Measurements from ENCODE around the gene PPRC1. TPM values are rescaled to one million over a fixed set of nuclear protein-coding genes. Genes with fewer than 3 reads are reported as not detected.

The PPRC1 gene
- total RNA-seq, 2 experiments from 2014 or later, result 22.0 to 22.9 TPM

DNA sequence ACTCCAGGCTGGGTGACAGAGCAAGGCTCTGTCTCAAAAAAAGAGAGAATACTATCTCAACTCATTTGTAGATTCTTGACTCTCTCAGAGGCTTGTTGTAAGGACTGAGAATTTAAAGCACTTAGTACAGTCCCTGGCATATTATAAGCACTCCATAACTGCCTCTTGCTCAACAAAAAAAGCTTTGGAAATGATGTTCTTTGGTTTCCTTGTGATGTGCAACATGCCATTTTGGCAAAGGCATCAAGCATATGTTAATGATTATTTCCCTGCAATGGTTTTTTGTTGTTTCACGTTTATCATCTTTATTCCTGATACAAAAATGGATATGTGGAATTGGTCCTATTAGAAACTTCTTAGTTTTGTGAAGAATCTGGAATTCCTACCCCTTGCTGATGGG lies 35.0 kb downstream of the PPRC1 start:
- peaks cover 4% of the 10 kb centered on the region for H3K27me3 Mint-ChIP-seq
- no peak for ATAC-seq (ENCODE audit: poor library complexity)
- Histone ChIP-seq H3K4me3 (ENCODE audit: low read length) (no peak overlapping the region), H3K27me3 (ENCODE audit: control insufficient read depth in 1 of 2, insufficient read depth in 2 of 2, low read length in 2 of 2) (no peaks in the 10 kb centered on the region), H3K36me3 (ENCODE audit: insufficient read depth, low read length) (peaks cover 14% of the 10 kb centered on the region), H3K4me1 (ENCODE audit: insufficient read depth, low read length) (peaks cover 10% of the 10 kb centered on the region), H3K27ac (ENCODE audit: low read depth in 1 of 2, low read length in 2 of 2) (no peak overlapping the region), H3K9me3 (ENCODE audit: control insufficient read depth in 1 of 2, insufficient read depth in 1 of 2, low read length in 2 of 2) (no peaks in the 10 kb centered on the region)
- intact Hi-C loops (cut with DNase I, micrococcal nuclease), result loop anchor here in 1 of 2 experiments (5.0 kb wide), 3 partner anchors 59 to 414 kb away; partner anchors contain the start of genes ELOVL3 and NFKB2
- no peak for DNase-seq
- TF ChIP-seq, protein P1, sequence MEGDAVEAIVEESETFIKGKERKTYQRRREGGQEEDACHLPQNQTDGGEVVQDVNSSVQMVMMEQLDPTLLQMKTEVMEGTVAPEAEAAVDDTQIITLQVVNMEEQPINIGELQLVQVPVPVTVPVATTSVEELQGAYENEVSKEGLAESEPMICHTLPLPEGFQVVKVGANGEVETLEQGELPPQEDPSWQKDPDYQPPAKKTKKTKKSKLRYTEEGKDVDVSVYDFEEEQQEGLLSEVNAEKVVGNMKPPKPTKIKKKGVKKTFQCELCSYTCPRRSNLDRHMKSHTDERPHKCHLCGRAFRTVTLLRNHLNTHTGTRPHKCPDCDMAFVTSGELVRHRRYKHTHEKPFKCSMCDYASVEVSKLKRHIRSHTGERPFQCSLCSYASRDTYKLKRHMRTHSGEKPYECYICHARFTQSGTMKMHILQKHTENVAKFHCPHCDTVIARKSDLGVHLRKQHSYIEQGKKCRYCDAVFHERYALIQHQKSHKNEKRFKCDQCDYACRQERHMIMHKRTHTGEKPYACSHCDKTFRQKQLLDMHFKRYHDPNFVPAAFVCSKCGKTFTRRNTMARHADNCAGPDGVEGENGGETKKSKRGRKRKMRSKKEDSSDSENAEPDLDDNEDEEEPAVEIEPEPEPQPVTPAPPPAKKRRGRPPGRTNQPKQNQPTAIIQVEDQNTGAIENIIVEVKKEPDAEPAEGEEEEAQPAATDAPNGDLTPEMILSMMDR (IDR thresholded peaks at IDR 0.05), result no peak
- no peaks in the 10 kb centered on the region for H3K9me3 Mint-ChIP-seq
- H3K4me1 Mint-ChIP-seq (ENCODE audit: low read depth), result peaks cover 8% of the 10 kb centered on the region
- ChIA-PET CTCF (no interaction called here), POLR2A (no interaction called here)
- H3K27ac Mint-ChIP-seq, result no peak overlapping the region
- H3K4me3 Mint-ChIP-seq, result no peak overlapping the region
- peaks cover 17% of the 10 kb centered on the region for H3K36me3 Mint-ChIP-seq (ENCODE audit: low read depth)

DNA sequence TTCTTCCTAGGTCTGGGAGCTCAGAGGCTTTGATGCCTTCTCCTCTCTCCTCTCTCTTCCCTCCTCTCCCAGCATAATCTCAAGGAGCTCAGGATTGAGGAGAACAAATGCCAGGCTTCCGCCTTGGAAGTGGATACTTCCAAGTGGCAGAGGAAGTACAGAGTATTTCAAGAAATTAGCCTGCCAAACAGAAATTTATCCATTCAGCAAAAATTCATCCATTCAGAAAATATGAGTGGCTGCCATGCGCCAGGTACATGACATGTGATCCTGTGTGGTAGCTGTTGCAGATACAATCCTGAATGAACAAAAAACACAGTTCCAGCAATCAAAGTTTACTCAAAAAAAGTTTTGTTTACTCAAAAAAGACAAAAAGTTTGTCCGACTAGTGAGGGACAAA lies 37.8 kb downstream of the PPRC1 start:
- Histone ChIP-seq H3K4me3 (ENCODE audit: low read length) (no peak overlapping the region), H3K36me3 (ENCODE audit: insufficient read depth, low read length) (no peaks in the 10 kb centered on the region), H3K27me3 (ENCODE audit: control insufficient read depth in 1 of 2, insufficient read depth in 2 of 2, low read length in 2 of 2) (no peaks in the 10 kb centered on the region), H3K27ac (ENCODE audit: low read depth in 1 of 2, low read length in 2 of 2) (no peak overlapping the region), H3K4me1 (ENCODE audit: insufficient read depth, low read length) (peaks cover 10% of the 10 kb centered on the region), H3K9me3 (ENCODE audit: control insufficient read depth in 1 of 2, insufficient read depth in 1 of 2, low read length in 2 of 2) (no peaks in the 10 kb centered on the region)
- Mint-ChIP-seq H3K36me3 (ENCODE audit: low read depth) (no peaks in the 10 kb centered on the region), H3K4me1 (ENCODE audit: low read depth) (peaks cover 8% of the 10 kb centered on the region), H3K4me3 (peak overlapping the region; percentile 20), H3K9me3 (no peaks in the 10 kb centered on the region), H3K27me3 (peaks cover 4% of the 10 kb centered on the region), H3K27ac (no peak overlapping the region)
- DNase-seq, result no peak
- no peak for ATAC-seq (ENCODE audit: poor library complexity)
- TF ChIP-seq, protein P1 (IDR thresholded peaks at IDR 0.05), result no peak
- CTCF ChIA-PET, result interaction anchor here (1.5 to 1.7 kb wide), 2 partner anchors 48 to 413 kb away, joined by 5 to 12 read pairs; no protein-coding TSS in a partner anchor
- intact Hi-C loops (cut with DNase I, micrococcal nuclease), result loop anchor here in 1 of 2 experiments (5.0 kb wide), 1 partner anchor 182 kb away; no protein-coding TSS in a partner anchor
- POLR2A ChIA-PET, result no interaction called here

DNA sequence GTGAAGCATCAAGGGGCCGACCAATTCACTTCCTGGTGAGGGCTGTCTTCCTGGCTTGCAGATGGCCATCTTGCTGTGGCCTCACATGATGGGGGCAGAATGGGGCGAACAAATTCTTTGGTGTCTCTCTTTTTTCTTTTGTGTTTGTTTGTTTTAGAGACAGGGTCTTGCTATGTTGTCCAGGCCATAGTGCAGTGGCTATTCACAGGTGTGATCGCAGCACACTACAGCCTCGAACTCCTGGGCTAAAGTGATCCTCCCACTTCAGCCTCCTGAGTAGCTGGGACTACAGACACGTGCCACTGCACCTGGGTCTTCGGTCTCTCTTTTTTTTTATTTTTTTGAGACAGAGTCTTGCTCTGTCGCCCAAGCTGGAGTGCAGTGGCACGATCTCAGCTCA lies 39.4 kb downstream of the PPRC1 start:
- Mint-ChIP-seq H3K27me3 (peaks cover 4% of the 10 kb centered on the region), H3K4me3 (no peak overlapping the region), H3K36me3 (ENCODE audit: low read depth) (no peaks in the 10 kb centered on the region), H3K9me3 (no peaks in the 10 kb centered on the region), H3K27ac (no peak overlapping the region), H3K4me1 (ENCODE audit: low read depth) (peaks cover 8% of the 10 kb centered on the region)
- TF ChIP-seq, protein P1 (IDR thresholded peaks at IDR 0.05), result no peak
- intact Hi-C loops (cut with DNase I, micrococcal nuclease), result loop anchor here in 1 of 2 experiments (5.0 kb wide), 1 partner anchor 180 kb away; no protein-coding TSS in a partner anchor
- no peak for DNase-seq
- H3K9me3 ChIP-seq (ENCODE audit: control insufficient read depth in 1 of 2, insufficient read depth in 1 of 2, low read length in 2 of 2), result no peaks in the 10 kb centered on the region
- H3K36me3 ChIP-seq (ENCODE audit: insufficient read depth, low read length), result no peaks in the 10 kb centered on the region
- no peak for ATAC-seq (ENCODE audit: poor library complexity)
- peaks cover 10% of the 10 kb centered on the region for H3K4me1 ChIP-seq (ENCODE audit: insufficient read depth, low read length)
- peaks cover 0 to 2% of the 10 kb centered on the region in 2 experiments for H3K27me3 ChIP-seq (ENCODE audit: control insufficient read depth in 1 of 2, insufficient read depth in 2 of 2, low read length in 2 of 2)
- no peak overlapping the region for H3K27ac ChIP-seq (ENCODE audit: low read depth in 1 of 2, low read length in 2 of 2)
- ChIA-PET POLR2A (no interaction called here), CTCF (no interaction called here)
- no peak overlapping the region for H3K4me3 ChIP-seq (ENCODE audit: low read length)
